Stimulated activated CD4-positive, alpha-beta T cell treated with anti-CD3 and anti-CD28 coated beads, Interleukin-2, amount 100 ng/mL, for 24 hours (primary cell): ENCODE data around the gene FOXF1.

Experiments used
- DNase-seq, 2 donors: peaks; one replicate each; pipeline ENCODE4 v3.0.0-alpha.2; 2020

FOXF1 gene

DNA sequence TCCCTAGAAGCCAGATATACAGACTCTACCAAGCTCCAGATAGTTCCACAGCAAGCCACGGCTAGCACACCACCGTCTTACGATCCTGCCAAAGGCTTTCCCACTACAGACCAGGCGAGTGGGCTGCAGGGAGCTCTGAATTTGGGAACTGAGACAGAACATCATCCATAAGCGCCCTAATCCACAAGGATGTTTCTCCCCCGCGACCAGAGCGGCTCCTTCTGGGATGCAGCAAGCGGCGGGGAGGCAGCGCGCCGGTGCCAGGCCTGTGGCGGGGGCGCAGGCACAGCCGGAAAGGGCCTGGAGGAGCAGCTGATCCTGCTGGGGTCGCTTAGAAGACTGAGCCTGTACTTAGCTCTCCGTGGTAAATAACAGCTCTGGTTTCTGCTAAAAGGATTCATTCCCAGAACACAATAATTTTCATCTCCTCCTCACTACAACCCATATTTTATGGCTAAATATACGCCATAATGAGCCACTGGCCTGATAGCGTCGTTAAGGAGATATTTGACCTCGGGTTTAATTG is 16.2 kb upstream of the FOXF1 start:
- DNase-seq = no peak

DNA sequence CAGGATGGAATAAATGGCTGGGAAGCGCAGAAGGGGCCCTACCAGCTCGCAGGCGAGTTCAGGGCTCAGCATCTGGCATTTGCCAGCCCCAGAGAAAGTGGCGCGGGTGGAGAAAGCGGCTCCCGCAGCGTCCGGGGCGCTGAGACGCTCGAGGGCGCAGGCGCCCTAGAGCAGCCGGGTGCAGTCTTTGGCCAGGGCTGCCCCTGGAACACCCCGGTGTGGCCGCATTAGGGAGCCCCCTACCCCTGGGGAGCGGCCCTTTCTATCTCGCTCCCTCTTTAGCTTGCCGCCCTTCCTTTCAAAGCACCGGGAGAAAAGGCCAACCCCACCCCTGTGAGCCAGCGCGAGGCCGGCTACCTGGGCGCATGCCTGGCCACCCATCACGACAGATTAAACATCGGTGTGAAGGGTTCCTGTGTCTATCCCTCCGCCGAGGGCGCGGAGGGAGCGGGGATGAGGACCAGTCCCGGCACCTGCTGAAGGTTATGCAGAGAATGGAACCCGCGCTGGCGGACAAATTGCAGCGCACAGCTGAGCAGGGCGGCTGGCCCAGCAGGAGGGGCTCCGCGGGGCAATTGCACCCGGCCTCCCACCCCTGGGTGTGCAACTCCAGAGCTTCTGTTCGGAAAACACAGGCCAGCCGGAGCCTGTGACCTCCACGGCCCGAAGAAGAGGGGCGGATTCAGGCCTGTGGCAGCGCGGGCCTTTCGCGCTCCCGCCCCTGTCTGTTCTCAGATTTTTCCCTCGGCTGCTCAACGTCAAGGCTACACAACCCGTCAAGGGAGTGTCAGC is 15.6 kb upstream of the FOXF1 start:
- DNase-seq = no peak

GRCh38 chr16:86495357-86495701 is 15.0 kb upstream of the FOXF1 start:
- DNase-seq = no peak

- DNase-seq = no peak
Measured at GRCh38 chr16:86495756-86496261, 14.5 kb upstream of the FOXF1 start.

DNA sequence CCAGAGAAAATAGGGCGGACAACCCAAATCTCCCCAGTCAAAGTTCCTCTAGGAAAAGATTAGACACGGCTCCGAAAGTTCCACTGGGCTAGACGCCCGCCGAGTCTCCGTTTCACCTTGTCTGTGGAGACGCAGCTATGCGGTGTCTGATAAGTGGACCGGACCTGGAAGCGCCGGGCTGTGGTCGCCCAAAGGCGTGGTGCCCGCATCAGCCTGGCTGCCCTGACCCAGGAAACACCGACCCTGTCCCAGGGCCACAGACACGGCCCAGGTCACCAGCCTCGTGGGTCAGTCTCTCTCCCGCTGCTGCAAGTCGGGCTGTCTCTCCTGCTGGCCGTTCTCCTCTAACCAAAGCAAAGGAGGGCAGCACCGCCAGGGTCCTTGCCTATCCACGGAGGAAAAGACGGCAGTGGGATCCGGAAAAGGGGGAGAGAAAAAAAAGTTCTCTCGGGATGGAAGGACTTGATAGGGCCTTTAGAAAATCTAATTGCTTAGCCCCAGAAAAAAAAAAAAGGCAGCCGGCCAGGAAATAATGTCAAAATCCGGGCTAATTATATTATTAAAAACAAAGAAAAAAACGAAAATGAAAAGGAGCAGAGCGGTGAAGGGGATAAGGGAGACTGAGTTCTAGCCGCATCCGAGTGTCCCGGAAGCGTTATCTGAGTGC is 13.9 kb upstream of the FOXF1 start:
- DNase-seq = no peak

DNA sequence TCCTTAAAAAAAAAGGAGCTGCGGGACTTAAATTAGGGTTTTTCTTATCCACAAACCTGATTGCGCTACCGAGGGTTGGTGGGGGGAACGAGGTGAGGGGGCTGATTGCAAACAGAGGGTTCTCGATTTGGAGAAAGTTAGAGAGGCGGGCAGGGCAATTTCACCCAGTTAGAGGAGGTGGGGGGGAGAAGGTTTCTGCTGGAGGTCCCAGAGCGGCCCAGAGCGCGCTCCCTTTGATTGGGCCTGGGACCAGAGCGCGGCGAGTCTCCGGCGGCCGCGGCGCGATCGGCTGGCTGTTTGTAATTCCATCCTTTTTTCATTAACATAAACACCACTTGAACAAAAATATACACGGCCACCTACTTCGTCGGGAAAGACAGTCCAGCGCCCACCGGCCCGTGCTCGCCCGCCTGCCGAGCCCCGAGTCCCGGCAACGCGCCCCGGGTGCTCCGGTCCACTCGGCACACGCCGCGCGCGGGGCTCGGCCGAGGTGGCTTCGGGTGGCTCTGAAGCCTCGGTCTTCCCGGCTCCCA is 13.3 kb upstream of the FOXF1 start:
- DNase-seq = no peak

DNA sequence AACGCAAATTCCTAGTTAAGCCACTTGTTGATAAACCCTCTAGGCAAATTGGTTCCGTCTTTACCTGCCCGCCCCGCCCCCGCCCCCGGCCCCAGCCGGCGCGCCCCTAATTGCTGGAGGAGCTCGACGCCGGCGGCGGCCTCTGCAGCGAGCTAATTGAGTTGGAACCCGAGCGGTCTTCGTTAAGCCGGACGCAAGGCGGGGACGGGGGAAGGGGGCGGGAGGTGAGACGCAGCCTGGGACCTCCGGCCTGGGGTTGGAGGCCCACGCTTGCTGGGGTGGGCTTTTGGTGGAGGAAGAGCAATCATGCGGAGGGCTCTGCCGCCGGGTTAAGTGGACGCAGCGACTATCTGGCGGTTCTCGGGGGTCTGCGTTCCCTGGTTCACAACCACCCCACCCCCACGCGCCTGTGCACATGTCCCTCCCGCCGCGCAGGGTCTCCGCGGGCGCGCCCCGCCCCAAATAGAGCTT is 12.7 kb upstream of the FOXF1 start:
- no peak for DNase-seq

DNA sequence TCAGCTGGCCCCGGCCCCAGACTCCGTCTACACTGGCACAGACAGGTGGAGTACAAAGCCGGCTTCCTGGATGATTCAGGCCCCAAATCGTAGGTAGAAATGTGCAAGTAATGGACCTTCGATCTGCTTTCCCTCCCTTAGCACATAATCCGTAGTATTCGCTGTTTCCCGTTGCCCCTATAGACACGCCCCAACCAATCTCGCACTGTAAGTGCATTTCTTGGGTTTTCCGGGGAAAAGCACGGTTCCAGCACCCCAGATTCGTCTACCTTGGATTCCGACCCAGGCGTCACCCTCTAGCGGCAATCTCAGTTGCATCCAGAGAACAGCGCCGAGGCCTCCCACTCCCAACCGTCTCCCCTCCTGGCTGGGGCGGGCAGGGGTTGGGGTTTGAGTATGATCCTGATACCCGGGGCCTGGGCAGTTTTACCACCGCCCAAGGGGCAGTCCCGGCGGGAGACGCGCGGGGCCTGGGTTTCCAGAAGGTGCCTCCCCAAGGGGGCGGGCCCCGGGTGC is 12.1 kb upstream of the FOXF1 start:
- no peak for DNase-seq

GRCh38 chr16:86498671-86499439 is 11.5 kb upstream of the FOXF1 start:
- DNase-seq = no peak

DNA sequence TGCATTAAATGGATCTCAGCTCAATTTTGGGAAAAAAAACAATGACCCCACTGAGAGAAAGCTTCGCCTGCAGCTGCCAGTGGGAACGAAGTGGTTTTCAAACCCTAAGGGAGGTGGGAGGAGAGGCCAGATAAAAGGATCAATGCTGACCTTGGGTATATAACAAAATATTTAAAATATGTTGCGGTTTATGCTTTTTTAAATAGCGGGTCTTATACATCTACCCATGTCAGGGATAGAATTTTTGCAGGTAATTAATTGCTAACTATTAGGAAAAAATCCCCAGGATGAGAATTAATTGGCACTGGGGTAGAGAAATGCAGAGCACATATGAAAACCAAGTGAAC is 10.9 kb upstream of the FOXF1 start:
- no peak for DNase-seq

- DNase-seq = no peak
Measured at GRCh38 chr16:86499889-86500707, 10.2 kb upstream of the FOXF1 start.

DNA sequence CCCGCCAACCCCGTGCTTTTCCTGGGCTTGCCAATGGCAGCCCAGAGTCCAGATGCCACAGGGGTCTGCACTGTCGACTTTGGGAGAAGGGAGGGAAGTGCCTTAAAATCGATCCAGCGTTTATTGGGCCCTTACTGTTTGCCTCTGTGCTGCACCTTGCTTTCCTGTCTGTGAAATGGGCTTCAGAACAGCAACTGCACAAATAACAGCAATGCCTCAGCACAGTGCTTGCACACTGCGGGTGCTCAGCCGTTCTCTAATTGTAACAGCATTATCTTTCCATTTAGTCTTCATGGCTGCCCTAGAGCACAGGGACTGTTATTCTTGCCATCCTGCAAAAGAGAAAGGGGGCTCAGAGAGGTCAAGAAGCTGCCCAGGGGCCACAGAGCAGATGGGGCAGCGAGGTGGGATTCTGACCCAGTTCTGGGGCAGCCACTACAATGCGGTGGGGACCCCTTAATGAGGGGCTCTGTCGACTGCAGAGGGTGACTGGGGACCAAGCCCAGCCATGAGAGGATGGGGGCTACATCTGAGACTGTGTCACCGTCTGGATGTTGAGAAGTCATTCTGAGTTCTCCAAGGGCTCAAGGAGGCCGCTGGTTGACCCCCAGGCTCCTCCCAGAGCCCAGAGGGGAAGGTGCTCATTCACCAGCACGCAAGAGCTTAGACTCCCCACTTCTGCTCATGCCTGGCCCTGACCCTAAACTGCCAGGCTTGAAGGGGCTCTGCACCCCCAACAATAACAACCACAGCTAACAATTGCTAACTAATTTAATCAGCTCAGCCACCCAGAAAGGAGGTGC is 9.4 kb upstream of the FOXF1 start:
- no peak for DNase-seq

DNA sequence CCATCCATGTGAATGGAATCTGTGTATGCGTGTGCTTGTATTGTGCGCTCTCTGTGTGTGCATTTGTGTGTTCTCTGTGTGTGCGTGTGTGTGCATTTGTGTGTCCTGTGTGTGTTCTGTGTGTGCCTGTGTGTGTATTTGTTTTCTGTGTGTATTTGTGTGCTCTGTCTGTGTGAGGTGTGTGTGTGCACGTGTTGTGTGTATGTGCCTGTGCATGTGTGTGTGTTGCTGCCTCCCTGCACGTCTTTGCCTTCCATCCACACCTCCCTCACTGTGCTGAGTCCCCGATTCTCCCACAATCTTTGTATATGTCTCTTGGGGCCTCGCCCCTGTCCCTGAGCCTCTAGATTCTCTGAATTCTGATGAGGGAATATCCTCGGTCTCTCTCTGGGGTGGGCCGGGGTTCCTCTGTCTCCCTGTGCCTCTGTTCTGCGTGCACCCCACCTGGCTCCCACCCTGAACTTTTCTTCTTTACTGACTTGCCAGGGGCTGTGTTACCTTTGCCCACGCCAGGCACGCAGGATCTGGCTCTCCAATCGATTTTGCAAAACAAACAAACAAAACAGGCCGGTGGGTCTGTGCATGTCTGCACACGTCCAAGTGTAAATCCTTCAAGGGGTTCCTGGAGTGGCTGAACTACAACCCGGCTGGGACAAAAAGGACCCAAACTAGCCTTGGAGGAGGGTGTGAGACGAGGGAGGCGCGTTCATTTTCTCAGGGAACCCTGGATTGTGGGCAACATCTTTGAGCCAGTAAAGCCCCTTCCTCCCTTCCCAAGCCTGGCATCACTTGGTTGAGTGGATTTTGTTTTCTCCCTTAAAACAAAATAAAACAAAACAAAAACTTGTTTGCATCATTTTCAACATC is 8.1 kb upstream of the FOXF1 start:
- no peak for DNase-seq

GRCh38 chr16:86502856-86503748 is 7.2 kb upstream of the FOXF1 start:
- DNase-seq = no peak

DNA sequence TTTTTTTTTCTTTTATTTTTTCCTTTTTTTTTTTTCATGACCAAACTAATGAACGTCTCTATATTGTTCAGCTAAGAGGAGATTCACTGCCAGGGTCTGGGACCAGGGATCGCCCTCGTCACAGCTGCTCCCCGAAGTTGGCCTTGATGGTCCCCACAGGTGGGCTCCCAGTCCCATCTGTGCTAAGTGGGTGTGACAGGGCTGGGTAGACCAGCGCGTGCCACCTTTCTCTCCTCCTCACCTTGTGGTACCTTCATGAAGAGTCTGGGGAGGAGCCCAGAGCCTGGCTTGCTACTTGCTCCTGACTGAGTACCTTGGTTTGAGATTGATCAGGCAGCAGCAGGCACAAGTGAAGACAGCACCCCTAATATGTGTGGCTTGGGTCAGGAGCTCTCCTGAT is 6.5 kb upstream of the FOXF1 start:
- no peak for DNase-seq

- no peak for DNase-seq
Measured at GRCh38 chr16:86504315-86505184, 5.8 kb upstream of the FOXF1 start.

GRCh38 chr16:86505185-86505898 is 5.0 kb upstream of the FOXF1 start:
- DNase-seq = no peak
